H1 (cell line): Measurements from ENCODE around the gene ZP2. TPM values are rescaled to one million over a fixed set of nuclear protein-coding genes. Genes with fewer than 3 reads are reported as not detected.

Experiments
- CTCF ChIA-PET: fragments of 300-600 bp; sonication (Branson Sonifier 250); formaldehyde crosslinking; loops from one replicate; lab custom pipeline; 2021; ENCODE audit not compliant: partially characterized antibody; lab: Charles Lee
- POLR2A ChIA-PET: fragments of 300-600 bp; sonication (Branson Sonifier 250); formaldehyde crosslinking; loops from one replicate; lab custom pipeline; 2021; ENCODE audit warnings: inconsistent platforms; ENCODE audit not compliant: partially characterized antibody; lab: Charles Lee
- DNase-seq, 2 experiments: peaks; one replicate each; pipeline versions ENCODE4 v3.0.0 to v3.0.0-alpha.2; 2010 to 2022; ENCODE audit warnings: low spot score in 2 of 2, low read depth in 1 of 2, mixed read lengths in 1 of 2
- FAIRE-seq: peaks from 2 replicates; lab custom pipeline; 2011; peaks lifted over from hg19 to GRCh38; lab: Jason Lieb, UNC
- H2AFZ ChIP-seq: 2 replicates; pipeline ENCODE4 v1.8.1; 2012; ENCODE audit warnings: low read length, inconsistent platforms
- H2AK5ac ChIP-seq: 2 replicates; pipeline ENCODE4 v1.6.1; 2013; ENCODE audit warnings: low read depth, low read length
- H2BK120ac ChIP-seq: replicated peaks from 2 replicates; pipeline ENCODE3; 2013; ENCODE audit warnings: low read depth, low read length, inconsistent platforms
- H2BK12ac ChIP-seq: 2 replicates; pipeline ENCODE4 v1.6.1; 2013; ENCODE audit warnings: low read depth, low read length
- H2BK15ac ChIP-seq: 2 replicates; pipeline ENCODE4 v1.6.1; 2013; ENCODE audit warnings: low read length
- H2BK20ac ChIP-seq: 2 replicates; pipeline ENCODE4 v1.6.1; 2013; ENCODE audit warnings: low read length
- H2BK5ac ChIP-seq: 2 replicates; pipeline ENCODE4 v1.6.1; 2013; ENCODE audit warnings: low read depth, low read length
- H3K14ac ChIP-seq: 2 replicates; pipeline ENCODE4 v1.6.1; 2013; ENCODE audit warnings: inconsistent platforms; ENCODE audit not compliant: insufficient read length
- H3K18ac ChIP-seq: 2 replicates; pipeline ENCODE4 v1.6.1; 2013; ENCODE audit warnings: low read length; ENCODE audit errors: extremely low read depth
- H3K23ac ChIP-seq: 2 replicates; pipeline ENCODE4 v1.6.1; 2013; ENCODE audit warnings: inconsistent platforms; ENCODE audit not compliant: insufficient read length
- H3K23me2 ChIP-seq: 2 replicates; pipeline ENCODE4 v1.6.1; 2013; ENCODE audit warnings: low read depth, low read length
- H3K27ac ChIP-seq: 2 replicates; pipeline ENCODE4 v1.6.1; 2011; ENCODE audit warnings: low read depth, low read length, inconsistent platforms
- H3K27me3 ChIP-seq, 4 experiments: replicated peaks in 1 of 4; 1 replicate in 1 of 4; 2 replicates in 3 of 4; pipeline versions ENCODE4 v1.6.1 to v1.8.1; 2011 to 2013; ENCODE audit warnings: low read length in 3 of 4, mild to moderate bottlenecking in 3 of 4, inconsistent platforms in 2 of 4, mixed read lengths in 2 of 4, moderate library complexity in 1 of 4; ENCODE audit not compliant: control insufficient read depth in 3 of 4, insufficient read depth in 3 of 4; ENCODE audit errors: extremely low read depth in 1 of 4
- H3K36me3 ChIP-seq, 4 experiments: 2 replicates each; pipeline versions ENCODE4 v1.6.1 to v1.8.1; 2011 to 2013; ENCODE audit warnings: mild to moderate bottlenecking in 4 of 4, low read length in 3 of 4, moderate library complexity in 2 of 4, control low read depth in 1 of 4, inconsistent platforms in 1 of 4; ENCODE audit not compliant: insufficient read depth in 4 of 4, control insufficient read depth in 2 of 4
- H3K4ac ChIP-seq: replicated peaks from 2 replicates; pipeline ENCODE3; 2013; ENCODE audit warnings: low read length, low read depth, mixed read lengths, inconsistent platforms; ENCODE audit not compliant: insufficient read length
- H3K4me1 ChIP-seq, 4 experiments: replicated peaks in 1 of 4; 1 replicate in 1 of 4; 2 replicates in 3 of 4; pipeline versions ENCODE4 v1.6.1 to v1.8.1; 2011 to 2013; ENCODE audit warnings: low read length in 3 of 4, inconsistent platforms in 2 of 4, mixed read lengths in 1 of 4; ENCODE audit not compliant: insufficient read depth in 4 of 4, control insufficient read depth in 3 of 4
- H3K4me2 ChIP-seq, 2 experiments: 2 replicates each; pipeline versions ENCODE4 v1.6.1 to v1.8.1; 2011 to 2013; ENCODE audit warnings: low read depth in 2 of 2, low read length in 2 of 2, control low read depth in 1 of 2, inconsistent platforms in 1 of 2, mild to moderate bottlenecking in 1 of 2; ENCODE audit not compliant: insufficient read depth in 1 of 2
- H3K4me3 ChIP-seq, 4 experiments: fragments of 200-600, 300-600 bp in 1 of 4; sonication (generic), shearing (Covaris generic), sonication (Bioruptor Twin) in 1 of 4; 2 replicates each; pipeline versions ENCODE4 v1.5.1 to v1.8.1; 2011 to 2016; ENCODE audit warnings: low read length in 4 of 4, low read depth in 3 of 4, control low read depth in 2 of 4, inconsistent platforms in 2 of 4, mild to moderate bottlenecking in 2 of 4, mixed read lengths in 1 of 4, moderate library complexity in 1 of 4; ENCODE audit not compliant: insufficient read depth in 2 of 4; ENCODE audit errors: extremely low read depth in 1 of 4
- H3K56ac ChIP-seq: replicated peaks from 2 replicates; pipeline ENCODE3; 2013; ENCODE audit warnings: low read depth, mild to moderate bottlenecking, mixed read lengths, low read length, inconsistent platforms; ENCODE audit not compliant: insufficient read length
- H3K79me1 ChIP-seq: 2 replicates; pipeline ENCODE4 v1.6.1; 2013; ENCODE audit warnings: low read depth, low read length, control low read depth
- H3K79me2 ChIP-seq, 2 experiments: 2 replicates each; pipeline versions ENCODE4 v1.6.1 to v1.8.1; 2012 to 2013; ENCODE audit warnings: low read length in 2 of 2, mild to moderate bottlenecking in 2 of 2, inconsistent platforms in 1 of 2; ENCODE audit not compliant: insufficient read depth in 2 of 2, control insufficient read depth in 1 of 2
- H3K9ac ChIP-seq, 4 experiments: replicated peaks in 1 of 4; 1 replicate in 1 of 4; 2 replicates in 3 of 4; pipeline versions ENCODE4 v1.6.1 to v1.8.1; 2011 to 2013; ENCODE audit warnings: low read depth in 3 of 4, low read length in 3 of 4, control low read depth in 2 of 4, mild to moderate bottlenecking in 2 of 4, moderate library complexity in 2 of 4, inconsistent platforms in 1 of 4; ENCODE audit errors: extremely low read depth in 1 of 4
- H3K9me3 ChIP-seq, 2 experiments: 2 replicates each; pipeline versions ENCODE4 v1.6.1 to v1.8.1; 2012 to 2013; ENCODE audit warnings: mild to moderate bottlenecking in 2 of 2, moderate library complexity in 2 of 2, control low read depth in 1 of 2, inconsistent platforms in 1 of 2, low read depth in 1 of 2, low read length in 1 of 2, mixed read lengths in 1 of 2; ENCODE audit not compliant: insufficient read depth in 2 of 2
- H4K20me1 ChIP-seq, 2 experiments: replicated peaks in 1 of 2; 2 replicates each; pipeline versions ENCODE3 to v1.8.1; 2011 to 2013; ENCODE audit warnings: inconsistent platforms in 2 of 2, low read length in 2 of 2, mild to moderate bottlenecking in 1 of 2; ENCODE audit not compliant: insufficient read depth in 2 of 2, control insufficient read depth in 1 of 2
- H4K5ac ChIP-seq: 2 replicates; pipeline ENCODE4 v1.6.1; 2013; ENCODE audit warnings: low read length, low read depth, mixed read lengths, inconsistent platforms; ENCODE audit not compliant: insufficient read length
- H4K8ac ChIP-seq: 2 replicates; pipeline ENCODE4 v1.8.0; 2013; ENCODE audit warnings: mild to moderate bottlenecking, moderate library complexity, low read length, inconsistent platforms; ENCODE audit not compliant: insufficient read depth; ENCODE audit errors: extremely low read depth
- H4K91ac ChIP-seq: replicated peaks from 2 replicates; pipeline ENCODE3; 2013; ENCODE audit warnings: low read length, mixed read lengths, inconsistent platforms; ENCODE audit not compliant: insufficient read length
- BRCA1 ChIP-seq: IDR thresholded peaks from 2 replicates; pipeline ENCODE4 v1.6.1; 2012; ENCODE audit warnings: low read depth, low read length, improper control_type of control experiment
- CBX5 ChIP-seq: fragments of 300-800, 300-1000 bp; sonication (generic); IDR thresholded peaks from 2 replicates; pipeline ENCODE4 v1.7.1; 2016; ENCODE audit warnings: antibody characterized with exemption, low read length, low read depth
- NRF1 ChIP-seq: IDR thresholded peaks from 2 replicates; pipeline ENCODE4 v1.6.1; 2011; ENCODE audit warnings: mild to moderate bottlenecking, low read depth, low read length, improper control_type of control experiment
- POU5F1 ChIP-seq: IDR thresholded peaks from 2 replicates; pipeline ENCODE4 v1.6.1; 2011; ENCODE audit warnings: low read depth, mild to moderate bottlenecking, low read length, moderate library complexity
- RAD21 ChIP-seq, 2 experiments: IDR thresholded peaks in 1 of 2; conservative IDR thresholded peaks in 1 of 2; 2 replicates each; pipeline ENCODE4 v1.6.1; 2011; ENCODE audit warnings: low read depth in 2 of 2, low read length in 2 of 2, improper control_type of control experiment in 1 of 2, inconsistent platforms in 1 of 2, mild to moderate bottlenecking in 1 of 2, moderate library complexity in 1 of 2
- RFX5 ChIP-seq: IDR thresholded peaks from 2 replicates; pipeline ENCODE4 v1.6.1; 2011; ENCODE audit warnings: low read depth, low read length, improper control_type of control experiment, borderline replicate concordance
- RXRA ChIP-seq: IDR thresholded peaks from 2 replicates; pipeline ENCODE4 v1.6.1; 2011; ENCODE audit warnings: low read depth, mild to moderate bottlenecking, low read length, moderate library complexity; ENCODE audit not compliant: insufficient read depth
- SP1 ChIP-seq: IDR thresholded peaks from 2 replicates; pipeline ENCODE4 v1.6.1; 2011; ENCODE audit warnings: low read depth, low read length
- YY1 ChIP-seq: IDR thresholded peaks from 2 replicates; pipeline ENCODE4 v1.6.1; 2011; ENCODE audit warnings: low read depth, mild to moderate bottlenecking, low read length
- WGBS, 2 experiments: shearing (Covaris generic) in 1 of 2; methylation state at CpG; one replicate each; pipeline versions ENCODE4 v1.1.6 to v1.1.7; 2013 to 2015; ENCODE audit warnings: low lambda C conversion rate in 2 of 2, mixed read lengths in 2 of 2, inconsistent platforms in 1 of 2, low coverage in 1 of 2, missing lambda C conversion rate in 1 of 2; ENCODE audit not compliant: insufficient replicate concordance in 2 of 2, insufficient coverage in 1 of 2, insufficient read length in 1 of 2; ENCODE audit errors: extremely low coverage in 1 of 2, missing lambda C conversion rate in 1 of 2; 5-methylcytosine and 5-hydroxymethylcytosine counted together
- polyA plus RNA-seq, 7 experiments: library from polyadenylated mRNA; depleted of rRNA in 3 of 7; stranded (reverse) in 5 of 7; unstranded in 2 of 7; fragments of >200 nt in 5 of 7; fragments of 200-250 nt in 2 of 7; gene quantifications; 1 replicate in 5 of 7; 2 replicates in 1 of 7; 4 replicates in 1 of 7; pipeline versions ENCODE4 v1.2.1 to v1.2.3, GENCODE V29; 2011 to 2013; ENCODE audit warnings: missing spikeins in 2 of 7, mixed read lengths in 2 of 7
- total RNA-seq: library from RNA; stranded (reverse); fragmentation: NEBNext Ultra II Directional; extraction: Animal tissue kit (Norgen Biotek cat#: 25700); gene quantifications from 2 replicates; pipeline ENCODE4 v1.2.1, GENCODE V29; 2021
- TF ChIP-seq, protein P1 (sequence below): IDR thresholded peaks from 2 replicates; pipeline ENCODE4 v1.6.1; 2012; ENCODE audit warnings: low read length, inconsistent platforms

Gene ZP2
- total and polyA plus RNA-seq, 2 of the 8 experiments (the other 6 are each of a cell fraction or from before 2014, with no cell fraction given), result not detected

DNA sequence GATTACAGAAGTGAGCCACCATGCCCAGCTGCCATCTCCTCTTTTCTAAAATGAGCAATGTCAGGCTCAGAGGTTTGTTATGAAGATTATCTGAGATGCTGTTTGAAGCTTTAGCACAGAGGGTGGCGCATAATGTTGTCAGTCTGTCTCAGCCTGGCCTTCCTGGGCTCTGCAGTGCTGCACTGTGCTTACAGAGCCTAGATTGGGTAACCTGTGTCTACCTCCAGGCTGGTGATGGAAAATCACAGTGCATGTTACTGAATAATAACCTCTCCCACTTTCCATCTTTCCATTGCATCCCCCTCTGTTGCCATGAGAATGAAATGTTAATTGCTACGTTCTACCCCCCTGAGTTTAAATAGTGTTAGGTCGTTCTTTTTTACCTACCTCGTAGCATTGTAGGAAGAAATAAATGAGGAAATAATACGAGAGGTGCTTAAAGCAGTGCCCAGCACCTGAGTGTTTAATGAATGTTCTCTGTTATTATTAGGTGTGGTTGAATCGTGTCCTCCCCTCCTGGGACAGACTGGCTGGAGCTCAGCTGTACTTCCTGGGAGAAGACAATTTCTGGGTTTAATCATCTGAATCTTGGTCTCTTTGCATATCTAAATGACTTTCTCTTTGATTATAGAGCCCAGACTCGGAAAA lies 46.7 kb downstream of the ZP2 start:
- Histone ChIP-seq H3K27me3 (no peaks in the 10 kb centered on the region), H2BK5ac (no peak overlapping the region), H3K18ac (no peak overlapping the region), H2BK120ac (no peak overlapping the region), H2AK5ac (no peak overlapping the region), H4K20me1 (peaks cover 0 to 2% of the 10 kb centered on the region in 2 experiments), H2BK12ac (no peak overlapping the region), H3K36me3 (peaks cover 11 to 68% (median 41%) of the 10 kb centered on the region in 4 experiments), H3K9me3 (no peaks in the 10 kb centered on the region), H3K4me1 (peaks cover 0 to 3% (median 0%) of the 10 kb centered on the region in 4 experiments; a peak in 1 of 7 replicates), H4K5ac (no peak overlapping the region), H3K56ac (no peak overlapping the region), H3K27ac (no peak overlapping the region), H3K4ac (no peak overlapping the region), H3K79me2 (peaks cover 0 to 24% of the 10 kb centered on the region in 2 experiments; a peak in 2 of 4 replicates), H3K23ac (no peak overlapping the region), H2BK15ac (no peak overlapping the region), H3K23me2 (no peaks in the 10 kb centered on the region; the same call in 1 of the 2 replicates), H3K4me2 (no peak overlapping the region), H3K79me1 (peaks cover 6% of the 10 kb centered on the region; the same call in 1 of the 2 replicates), H3K14ac (no peak overlapping the region), H3K4me3 (no peak overlapping the region), H2AFZ (no peak overlapping the region), H4K8ac (no peak overlapping the region), H3K9ac (0 out of 7 replicates have a peak overlapping the region, but pooled peaks of 1 of the 4 experiments have one; percentile 10), H2BK20ac (no peak overlapping the region), H4K91ac (no peak overlapping the region)
- CTCF ChIA-PET, result interaction anchor here (0.7 to 0.8 kb wide), 2 partner anchors 136 to 330 kb away, joined by 3 read pairs; no protein-coding TSS in a partner anchor
- POLR2A ChIA-PET, result interaction anchor here (1.0 kb wide), 1 partner anchor 9 kb away, joined by 3 read pairs; no protein-coding TSS in a partner anchor
- FAIRE-seq, result no peak
- no peak for DNase-seq
- 83% methylated on average over 7 of the region's 7 CpGs; no CpG with 5 or more reads in 1 of the 2 experiments for WGBS, 2 experiments
- TF ChIP-seq CBX5 (no peak), RFX5 (no peak), RXRA (no peak), YY1 (no peak), POU5F1 (no peak), NRF1 (no peak), SP1 (no peak), RAD21 (IDR thresholded peaks at IDR 0.05 in 1 of 2, conservative IDR thresholded peaks at IDR 0.05 in 1 of 2; ENCODE audit: low read depth in 2 of 2, low read length in 2 of 2) (no peak), BRCA1 (no peak)
- TF ChIP-seq, protein P1, sequence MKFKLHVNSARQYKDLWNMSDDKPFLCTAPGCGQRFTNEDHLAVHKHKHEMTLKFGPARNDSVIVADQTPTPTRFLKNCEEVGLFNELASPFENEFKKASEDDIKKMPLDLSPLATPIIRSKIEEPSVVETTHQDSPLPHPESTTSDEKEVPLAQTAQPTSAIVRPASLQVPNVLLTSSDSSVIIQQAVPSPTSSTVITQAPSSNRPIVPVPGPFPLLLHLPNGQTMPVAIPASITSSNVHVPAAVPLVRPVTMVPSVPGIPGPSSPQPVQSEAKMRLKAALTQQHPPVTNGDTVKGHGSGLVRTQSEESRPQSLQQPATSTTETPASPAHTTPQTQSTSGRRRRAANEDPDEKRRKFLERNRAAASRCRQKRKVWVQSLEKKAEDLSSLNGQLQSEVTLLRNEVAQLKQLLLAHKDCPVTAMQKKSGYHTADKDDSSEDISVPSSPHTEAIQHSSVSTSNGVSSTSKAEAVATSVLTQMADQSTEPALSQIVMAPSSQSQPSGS, result no peak
